ENCODE measurements around the gene RHBDD2.
"Not testable (repeated sequence)": the region's sequence is repeated elsewhere in the genome, so short reads cannot be mapped to it uniquely, and the experiment has no call there.

DNA sequence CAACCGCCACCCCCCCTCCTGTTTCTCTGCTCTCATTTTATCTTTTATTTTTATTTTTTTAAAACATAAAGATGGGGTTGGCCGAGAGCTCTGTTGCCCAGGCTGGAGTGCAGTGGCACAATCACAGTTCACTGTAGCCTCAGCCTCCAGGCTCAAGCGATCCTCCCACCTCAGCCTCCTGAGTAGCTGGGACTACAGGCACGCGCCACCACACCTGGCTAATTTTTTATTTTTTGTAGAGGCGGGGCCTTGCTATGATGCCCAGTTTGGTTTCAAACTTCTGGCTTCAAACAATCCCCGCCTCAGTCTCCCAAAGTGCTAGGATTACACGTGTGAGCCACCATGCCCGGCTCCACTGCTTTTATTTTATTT lies 28.8 kb downstream of the RHBDD2 start:
- TF ChIP-seq, protein P1, sequence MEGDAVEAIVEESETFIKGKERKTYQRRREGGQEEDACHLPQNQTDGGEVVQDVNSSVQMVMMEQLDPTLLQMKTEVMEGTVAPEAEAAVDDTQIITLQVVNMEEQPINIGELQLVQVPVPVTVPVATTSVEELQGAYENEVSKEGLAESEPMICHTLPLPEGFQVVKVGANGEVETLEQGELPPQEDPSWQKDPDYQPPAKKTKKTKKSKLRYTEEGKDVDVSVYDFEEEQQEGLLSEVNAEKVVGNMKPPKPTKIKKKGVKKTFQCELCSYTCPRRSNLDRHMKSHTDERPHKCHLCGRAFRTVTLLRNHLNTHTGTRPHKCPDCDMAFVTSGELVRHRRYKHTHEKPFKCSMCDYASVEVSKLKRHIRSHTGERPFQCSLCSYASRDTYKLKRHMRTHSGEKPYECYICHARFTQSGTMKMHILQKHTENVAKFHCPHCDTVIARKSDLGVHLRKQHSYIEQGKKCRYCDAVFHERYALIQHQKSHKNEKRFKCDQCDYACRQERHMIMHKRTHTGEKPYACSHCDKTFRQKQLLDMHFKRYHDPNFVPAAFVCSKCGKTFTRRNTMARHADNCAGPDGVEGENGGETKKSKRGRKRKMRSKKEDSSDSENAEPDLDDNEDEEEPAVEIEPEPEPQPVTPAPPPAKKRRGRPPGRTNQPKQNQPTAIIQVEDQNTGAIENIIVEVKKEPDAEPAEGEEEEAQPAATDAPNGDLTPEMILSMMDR (IDR thresholded peaks at IDR 0.05; ENCODE audit: borderline replicate concordance, extremely low read depth, low read length, poor library complexity, severe bottlenecking): not testable (repeated sequence)
- not testable (repeated sequence) for TF ChIP-seq EZH2 (IDR thresholded peaks at IDR 0.05; ENCODE audit: borderline replicate concordance, low read depth, low read length, severe bottlenecking)
